Mononuclear cell (primary cell): ENCODE results near the gene WDR89. TPM values are rescaled to one million over a fixed set of nuclear protein-coding genes. Genes with fewer than 3 reads are reported as not detected.
"Not testable (repeated sequence)": the region's sequence is repeated elsewhere in the genome, so short reads cannot be mapped to it uniquely, and the experiment has no call there.

Experiments
- H3K27me3 ChIP-seq: 2 replicates; pipeline ENCODE4 v1.6.0; 2011; ENCODE audit warnings: low read length, control low read depth; ENCODE audit not compliant: insufficient read depth
- H3K4me1 ChIP-seq: 2 replicates; pipeline ENCODE4 v1.5.1; 2011; ENCODE audit warnings: mild to moderate bottlenecking, low read length, control low read depth; ENCODE audit not compliant: insufficient read depth
- H3K4me3 ChIP-seq: 2 replicates; pipeline ENCODE4 v1.5.1; 2011; ENCODE audit warnings: mild to moderate bottlenecking, low read length, moderate library complexity
- H3K9me3 ChIP-seq: 2 replicates; pipeline ENCODE4 v1.5.1; 2011; ENCODE audit warnings: low read depth, mild to moderate bottlenecking, control low read depth, low read length
- total RNA-seq: library from RNA; depleted of rRNA; stranded (reverse); fragments of >200 nt; gene quantifications from one replicate; pipeline ENCODE4 v1.2.3, GENCODE V29; 2012

WDR89 gene
- total RNA-seq, 1 donor, result 19.4 TPM

DNA sequence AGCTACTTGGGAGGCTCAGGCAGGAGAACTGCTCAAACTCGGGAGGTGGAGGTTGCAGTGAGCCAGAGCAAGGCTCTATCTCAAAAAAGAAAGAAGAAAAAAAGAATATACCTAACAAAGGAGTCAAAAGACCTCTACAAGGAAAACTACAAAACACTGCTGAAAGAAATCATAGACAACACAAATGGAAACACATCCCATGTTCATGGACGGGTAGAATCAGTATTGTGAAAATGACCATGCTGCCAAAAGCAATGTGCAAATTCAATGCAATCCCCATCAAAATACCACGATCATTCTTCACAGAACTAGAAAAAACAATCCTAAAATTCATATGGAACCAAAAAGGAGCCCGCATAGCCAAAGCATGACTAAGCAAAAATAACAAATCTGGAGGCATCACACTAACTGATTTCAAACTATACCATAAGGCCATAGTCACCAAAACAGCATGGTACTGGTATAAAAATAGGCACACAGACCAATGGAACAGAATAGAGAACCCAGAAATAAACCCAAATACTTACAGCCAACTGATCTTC lies 5.5 kb downstream of the WDR89 start:
- peaks cover 19% of the 10 kb centered on the region for H3K4me1 ChIP-seq
- H3K9me3 ChIP-seq, H3K27me3 ChIP-seq, H3K4me3 ChIP-seq: not testable (repeated sequence)

GRCh38 chr14:63633801-63634200 lies 7.9 kb downstream of the WDR89 start:
- H3K4me3 ChIP-seq, result no peak overlapping the region
- no peaks in the 10 kb centered on the region for H3K27me3 ChIP-seq
- no peaks in the 10 kb centered on the region for H3K4me1 ChIP-seq
- no peaks in the 10 kb centered on the region for H3K9me3 ChIP-seq

DNA sequence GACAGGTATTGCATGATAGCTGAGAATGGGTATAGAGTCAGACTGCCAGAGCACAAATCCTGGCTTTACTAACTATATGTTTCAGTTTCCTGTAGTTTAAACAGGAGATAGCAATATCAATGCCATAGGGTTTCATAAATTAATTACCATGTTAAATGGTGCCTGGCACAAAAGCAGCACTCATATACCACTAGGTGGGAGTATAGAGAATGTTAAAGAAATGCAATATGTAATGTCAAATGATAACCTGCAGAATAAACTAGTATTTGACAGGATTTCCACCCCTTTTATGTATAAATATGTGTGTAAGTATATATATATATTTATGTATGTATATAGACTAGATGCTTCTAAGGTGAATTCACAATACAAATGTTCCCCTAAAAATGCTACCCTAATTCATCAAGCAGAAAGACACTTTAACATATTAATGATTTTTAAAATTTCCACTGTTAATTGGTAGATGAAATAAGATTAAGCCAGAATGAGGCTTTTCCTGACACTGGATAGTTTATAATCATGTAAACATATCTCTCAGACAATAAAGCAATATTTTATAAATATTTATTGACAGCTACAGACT lies 8.6 kb downstream of the WDR89 start:
- no peaks in the 10 kb centered on the region for H3K27me3 ChIP-seq

GRCh38 chr14:63624701-63625100 lies 17.0 kb downstream of the WDR89 start:
- Histone ChIP-seq H3K4me1 (no peaks in the 10 kb centered on the region), H3K4me3 (no peak overlapping the region)

More for the DNA sequence above, 8.6 kb downstream of the WDR89 start:
- no peak overlapping the region for H3K4me3 ChIP-seq
- H3K9me3 ChIP-seq, result no peaks in the 10 kb centered on the region
- H3K4me1 ChIP-seq, result no peaks in the 10 kb centered on the region

GRCh38 chr14:63624203-63624602 lies 17.5 kb downstream of the WDR89 start:
- Histone ChIP-seq H3K4me1 (no peaks in the 10 kb centered on the region), H3K4me3 (no peak overlapping the region), H3K27me3 (no peaks in the 10 kb centered on the region), H3K9me3 (no peaks in the 10 kb centered on the region)

More at GRCh38 chr14:63624701-63625100, 17.0 kb downstream of the WDR89 start:
- Histone ChIP-seq H3K27me3 (no peaks in the 10 kb centered on the region), H3K9me3 (no peaks in the 10 kb centered on the region)

DNA sequence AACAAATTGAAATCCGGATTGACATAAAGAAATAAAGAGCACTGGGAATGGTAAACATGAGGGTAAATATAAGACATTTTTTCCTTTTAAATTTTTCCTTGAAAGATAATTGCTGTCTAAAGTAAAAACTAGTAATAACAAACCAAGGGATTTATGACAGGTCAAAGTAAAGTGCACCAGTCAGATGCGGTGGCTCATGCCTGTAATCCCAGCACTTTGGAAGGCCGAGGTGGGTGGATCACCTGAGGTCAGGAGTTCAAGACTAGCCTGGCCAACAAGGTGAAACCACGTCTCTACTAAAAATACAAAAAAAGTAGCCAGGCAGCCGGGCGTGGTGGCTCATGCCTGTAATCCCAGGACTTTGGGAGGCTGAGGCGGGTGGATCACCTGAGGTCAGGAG lies 19.7 kb downstream of the WDR89 start:
- not testable (repeated sequence) for H3K4me3 ChIP-seq

DNA sequence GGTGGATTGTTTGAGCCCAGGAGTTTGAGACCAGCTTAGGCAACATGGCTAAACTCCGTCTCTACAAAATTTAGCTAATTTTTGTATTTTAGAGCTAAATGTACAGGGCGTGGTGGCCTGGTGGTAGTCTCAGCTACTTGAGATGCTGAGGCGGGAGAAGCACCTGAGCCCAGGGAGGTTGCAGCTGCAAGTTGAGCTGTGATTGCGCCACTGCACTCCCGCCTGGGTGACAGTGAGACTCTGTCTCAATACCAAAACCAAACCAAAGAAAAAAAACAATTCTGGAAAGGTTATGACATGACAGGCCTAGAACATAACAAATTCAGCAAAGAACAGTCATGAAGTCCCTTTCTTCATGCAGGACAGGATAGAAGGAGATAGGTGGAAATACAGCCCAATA lies 25.7 kb downstream of the WDR89 start:
- H3K4me1 ChIP-seq, result peaks cover 7% of the 10 kb centered on the region
- H3K4me3 ChIP-seq, result no peak overlapping the region
- no peaks in the 10 kb centered on the region for H3K9me3 ChIP-seq
- no peaks in the 10 kb centered on the region for H3K27me3 ChIP-seq

More for the DNA sequence above, 19.7 kb downstream of the WDR89 start:
- not testable (repeated sequence) for H3K9me3 ChIP-seq, H3K4me1 ChIP-seq, H3K27me3 ChIP-seq

- Histone ChIP-seq H3K4me3 (no peak overlapping the region), H3K27me3 (no peaks in the 10 kb centered on the region), H3K9me3 (no peaks in the 10 kb centered on the region), H3K4me1 (peaks cover 7% of the 10 kb centered on the region)
Measured at GRCh38 chr14:63614679-63615363, 26.9 kb downstream of the WDR89 start.

GRCh38 chr14:63611078-63611477 lies 30.6 kb downstream of the WDR89 start:
- H3K9me3 ChIP-seq, result no peaks in the 10 kb centered on the region
- H3K27me3 ChIP-seq, result no peaks in the 10 kb centered on the region
- H3K4me3 ChIP-seq, result no peak overlapping the region
- H3K4me1 ChIP-seq, result peaks cover 6% of the 10 kb centered on the region

- Histone ChIP-seq H3K27me3 (no peaks in the 10 kb centered on the region), H3K9me3 (no peaks in the 10 kb centered on the region), H3K4me3 (no peak overlapping the region), H3K4me1 (no peaks in the 10 kb centered on the region)
Measured at GRCh38 chr14:63605041-63605532, 36.6 kb downstream of the WDR89 start.

GRCh38 chr14:63604626-63605025 lies 37.0 kb downstream of the WDR89 start:
- Histone ChIP-seq H3K4me3 (no peak overlapping the region), H3K9me3 (no peaks in the 10 kb centered on the region), H3K4me1 (no peaks in the 10 kb centered on the region), H3K27me3 (no peaks in the 10 kb centered on the region)

GRCh38 chr14:63603749-63604277 lies 37.9 kb downstream of the WDR89 start:
- H3K27me3 ChIP-seq, result no peaks in the 10 kb centered on the region
- H3K4me3 ChIP-seq, result no peak overlapping the region

GRCh38 chr14:63598807-63599206 lies 42.9 kb downstream of the WDR89 start:
- H3K4me1 ChIP-seq, result no peaks in the 10 kb centered on the region
- H3K9me3 ChIP-seq, result no peaks in the 10 kb centered on the region
- H3K4me3 ChIP-seq, result no peak overlapping the region
- no peaks in the 10 kb centered on the region for H3K27me3 ChIP-seq

More at GRCh38 chr14:63603749-63604277, 37.9 kb downstream of the WDR89 start:
- Histone ChIP-seq H3K4me1 (no peaks in the 10 kb centered on the region), H3K9me3 (no peaks in the 10 kb centered on the region)

GRCh38 chr14:63596998-63597658 lies 44.5 kb downstream of the WDR89 start:
- Histone ChIP-seq H3K4me1 (no peaks in the 10 kb centered on the region), H3K9me3 (no peaks in the 10 kb centered on the region), H3K27me3 (no peaks in the 10 kb centered on the region), H3K4me3 (no peak overlapping the region)
